NCI-H1092 (cell line): Measurements from ENCODE around the gene FOXL1.

Source experiments
- DNase-seq: peaks from one replicate; lab custom pipeline; 2025; lab: John Stamatoyannopoulos, UW

FOXL1 gene

GRCh38 chr16:86605950-86606349 is 27.6 kb downstream of the FOXL1 start:
- no peak for DNase-seq

- DNase-seq = no peak
These were observed 30.0 kb downstream of the FOXL1 start for GRCh38 chr16:86608301-86608747.

GRCh38 chr16:86609115-86609514 is 30.8 kb downstream of the FOXL1 start:
- no peak for DNase-seq

GRCh38 chr16:86609661-86610060 is 31.3 kb downstream of the FOXL1 start:
- no peak for DNase-seq

GRCh38 chr16:86610779-86611524 is 32.6 kb downstream of the FOXL1 start:
- DNase-seq = no peak

- no peak for DNase-seq
These were observed 33.1 kb downstream of the FOXL1 start for GRCh38 chr16:86611525-86611855.

- DNase-seq = no peak
These were observed 33.6 kb downstream of the FOXL1 start for GRCh38 chr16:86611941-86612340.

GRCh38 chr16:86614699-86615098 is 36.4 kb downstream of the FOXL1 start:
- DNase-seq = no peak

GRCh38 chr16:86616906-86617305 is 38.6 kb downstream of the FOXL1 start:
- DNase-seq = no peak

- no peak for DNase-seq
These were observed 40.3 kb downstream of the FOXL1 start for GRCh38 chr16:86618431-86619238.

- no peak for DNase-seq
These were observed 41.0 kb downstream of the FOXL1 start for GRCh38 chr16:86619239-86619794.

GRCh38 chr16:86620184-86620583 is 41.8 kb downstream of the FOXL1 start:
- no peak for DNase-seq

GRCh38 chr16:86621966-86622365 is 43.6 kb downstream of the FOXL1 start:
- DNase-seq = no peak

GRCh38 chr16:86622700-86623615 is 44.6 kb downstream of the FOXL1 start:
- DNase-seq = no peak

- DNase-seq = no peak
These were observed 46.7 kb downstream of the FOXL1 start for GRCh38 chr16:86625029-86625428.

- no peak for DNase-seq
These were observed 47.5 kb downstream of the FOXL1 start for GRCh38 chr16:86625821-86626220.

- DNase-seq = no peak
These were observed 47.9 kb downstream of the FOXL1 start for GRCh38 chr16:86626284-86626683.

GRCh38 chr16:86626966-86627365 is 48.6 kb downstream of the FOXL1 start:
- no peak for DNase-seq

GRCh38 chr16:86628614-86629013 is 50.3 kb downstream of the FOXL1 start:
- no peak for DNase-seq

GRCh38 chr16:86630471-86630870 is 52.1 kb downstream of the FOXL1 start:
- no peak for DNase-seq

- no peak for DNase-seq
These were observed 53.1 kb downstream of the FOXL1 start for GRCh38 chr16:86631444-86631843.
